ENCODE measurements around the gene TNN. TPM values are rescaled to one million over a fixed set of nuclear protein-coding genes. Genes with fewer than 3 reads are reported as not detected.

TNN gene
- total RNA-seq, 4 donors from 2014 or later, result 5.9 TPM; not detected in 3

- Histone ChIP-seq H3K4me3 (no peak overlapping the region), H3K36me3 (no peaks in the 10 kb centered on the region), H3K4me1 (no peaks in the 10 kb centered on the region), H3K27ac (no peak overlapping the region), H3K27me3 (no peaks in the 10 kb centered on the region), H3K9me3 (no peaks in the 10 kb centered on the region)
- no peak for TF ChIP-seq CTCF (IDR thresholded peaks at IDR 0.05)
- TF ChIP-seq POLR2A (IDR thresholded peaks at IDR 0.05), result no peak
- intact Hi-C loops (cut with DNase I; ENCODE audit: low total_unique reads), result no loop called here
- DNase-seq, result no peak
Measured at GRCh38 chr1:175173531-175173930, 105.9 kb downstream of the TNN start.

GRCh38 chr1:175174309-175175102, 106.9 kb downstream of the TNN start:
- H3K27me3 ChIP-seq, result no peaks in the 10 kb centered on the region
- no peak overlapping the region for H3K27ac ChIP-seq
- H3K9me3 ChIP-seq, result no peaks in the 10 kb centered on the region
- intact Hi-C loops (cut with DNase I; ENCODE audit: low total_unique reads), result no loop called here
- TF ChIP-seq POLR2A (IDR thresholded peaks at IDR 0.05) (no peak), CTCF (IDR thresholded peaks at IDR 0.05) (no peak)
- H3K4me1 ChIP-seq, result no peaks in the 10 kb centered on the region
- no peaks in the 10 kb centered on the region for H3K36me3 ChIP-seq
- DNase-seq, result no peak
- no peak overlapping the region for H3K4me3 ChIP-seq

- H3K36me3 ChIP-seq, result no peaks in the 10 kb centered on the region
- no peak overlapping the region for H3K27ac ChIP-seq
Measured at GRCh38 chr1:175176246-175176645, 108.6 kb downstream of the TNN start.

GRCh38 chr1:175178056-175178455, 110.4 kb downstream of the TNN start:
- TF ChIP-seq POLR2A (IDR thresholded peaks at IDR 0.05) (no peak), CTCF (IDR thresholded peaks at IDR 0.05) (no peak)
- Histone ChIP-seq H3K4me1 (no peaks in the 10 kb centered on the region), H3K36me3 (no peaks in the 10 kb centered on the region), H3K27ac (no peak overlapping the region), H3K27me3 (no peaks in the 10 kb centered on the region), H3K4me3 (no peak overlapping the region), H3K9me3 (no peaks in the 10 kb centered on the region)
- intact Hi-C loops (cut with DNase I; ENCODE audit: low total_unique reads), result no loop called here
- DNase-seq, result no peak

More at GRCh38 chr1:175176246-175176645, 108.6 kb downstream of the TNN start:
- DNase-seq, result no peak
- no peaks in the 10 kb centered on the region for H3K4me1 ChIP-seq
- intact Hi-C loops (cut with DNase I; ENCODE audit: low total_unique reads), result no loop called here
- no peak for TF ChIP-seq CTCF (IDR thresholded peaks at IDR 0.05)
- H3K9me3 ChIP-seq, result no peaks in the 10 kb centered on the region
- no peak overlapping the region for H3K4me3 ChIP-seq
- no peaks in the 10 kb centered on the region for H3K27me3 ChIP-seq

- H3K4me3 ChIP-seq, result no peak overlapping the region
- no peak overlapping the region for H3K27ac ChIP-seq
- intact Hi-C loops (cut with DNase I; ENCODE audit: low total_unique reads), result no loop called here
- no peak for DNase-seq
- TF ChIP-seq POLR2A (IDR thresholded peaks at IDR 0.05) (no peak), CTCF (IDR thresholded peaks at IDR 0.05) (no peak)
- H3K27me3 ChIP-seq, result no peaks in the 10 kb centered on the region
- no peaks in the 10 kb centered on the region for H3K9me3 ChIP-seq
- no peaks in the 10 kb centered on the region for H3K36me3 ChIP-seq
- no peaks in the 10 kb centered on the region for H3K4me1 ChIP-seq
Measured at GRCh38 chr1:175178456-175178855, 110.8 kb downstream of the TNN start.
